GM21528 (cell line): ENCODE data around the gene DNAJB2.
"Not testable (repeated sequence)": the region's sequence is repeated elsewhere in the genome, so short reads cannot be mapped to it uniquely, and the experiment has no call there.

Experiments
- ATAC-seq: cut with Tn5 transposase; IDR thresholded peaks from one replicate; pipeline ENCODE4 v1.9.1; 2021; ENCODE audit warnings: mild to moderate bottlenecking, moderate library complexity; ENCODE audit not compliant: unreplicated experiment, low FRiP score

DNAJB2 gene

GRCh38 chr2:219254590-219255201 is 24.5 kb upstream of the DNAJB2 start:
- ATAC-seq, result peak; percentile 24

- ATAC-seq, result not testable (repeated sequence)
Observed at GRCh38 chr2:219258942-219259341, 20.2 kb upstream of the DNAJB2 start.

GRCh38 chr2:219261024-219261855 is 17.9 kb upstream of the DNAJB2 start:
- no peak for ATAC-seq

GRCh38 chr2:219266232-219266631 is 12.9 kb upstream of the DNAJB2 start:
- ATAC-seq, result no peak

- no peak for ATAC-seq
Observed at GRCh38 chr2:219266886-219267285, 12.3 kb upstream of the DNAJB2 start.

GRCh38 chr2:219268294-219268693 is 10.9 kb upstream of the DNAJB2 start:
- ATAC-seq, result no peak

GRCh38 chr2:219269362-219270054 is 9.7 kb upstream of the DNAJB2 start:
- no peak for ATAC-seq

GRCh38 chr2:219270055-219270372 is 9.2 kb upstream of the DNAJB2 start:
- no peak for ATAC-seq

- ATAC-seq, result no peak
Observed at GRCh38 chr2:219271021-219271420, 8.1 kb upstream of the DNAJB2 start.

- no peak for ATAC-seq
Observed at GRCh38 chr2:219272356-219272755, 6.8 kb upstream of the DNAJB2 start.

- ATAC-seq, result no peak
Observed at GRCh38 chr2:219272995-219273394, 6.2 kb upstream of the DNAJB2 start.

GRCh38 chr2:219273937-219274336 is 5.2 kb upstream of the DNAJB2 start:
- no peak for ATAC-seq

GRCh38 chr2:219274361-219274921 is 4.7 kb upstream of the DNAJB2 start:
- ATAC-seq, result no peak

GRCh38 chr2:219277703-219278654 is 1.2 kb upstream of the DNAJB2 start:
- no peak for ATAC-seq

- no peak for ATAC-seq
Observed at GRCh38 chr2:219278655-219279150, 463 bp upstream of the DNAJB2 start.

GRCh38 chr2:219279916-219280516 is 850 bp downstream of the DNAJB2 start:
- ATAC-seq, result no peak

- no peak for ATAC-seq
Observed at GRCh38 chr2:219280651-219281050, 1.5 kb downstream of the DNAJB2 start.

GRCh38 chr2:219281588-219281987 is 2.4 kb downstream of the DNAJB2 start:
- ATAC-seq, result no peak

- ATAC-seq, result no peak
Observed at GRCh38 chr2:219282375-219282774, 3.2 kb downstream of the DNAJB2 start.
